HG02798 (cell line): ENCODE results near the gene ZFYVE28.
A peak's percentile ranks its signal among the peaks of the same experiment; 100 is the strongest.

Experiments
- ATAC-seq: cut with Tn5 transposase; IDR thresholded peaks from one replicate; pipeline ENCODE4 v1.9.1; 2021; ENCODE audit warnings: mild to moderate bottlenecking; ENCODE audit not compliant: unreplicated experiment, poor library complexity

ZFYVE28 gene

DNA sequence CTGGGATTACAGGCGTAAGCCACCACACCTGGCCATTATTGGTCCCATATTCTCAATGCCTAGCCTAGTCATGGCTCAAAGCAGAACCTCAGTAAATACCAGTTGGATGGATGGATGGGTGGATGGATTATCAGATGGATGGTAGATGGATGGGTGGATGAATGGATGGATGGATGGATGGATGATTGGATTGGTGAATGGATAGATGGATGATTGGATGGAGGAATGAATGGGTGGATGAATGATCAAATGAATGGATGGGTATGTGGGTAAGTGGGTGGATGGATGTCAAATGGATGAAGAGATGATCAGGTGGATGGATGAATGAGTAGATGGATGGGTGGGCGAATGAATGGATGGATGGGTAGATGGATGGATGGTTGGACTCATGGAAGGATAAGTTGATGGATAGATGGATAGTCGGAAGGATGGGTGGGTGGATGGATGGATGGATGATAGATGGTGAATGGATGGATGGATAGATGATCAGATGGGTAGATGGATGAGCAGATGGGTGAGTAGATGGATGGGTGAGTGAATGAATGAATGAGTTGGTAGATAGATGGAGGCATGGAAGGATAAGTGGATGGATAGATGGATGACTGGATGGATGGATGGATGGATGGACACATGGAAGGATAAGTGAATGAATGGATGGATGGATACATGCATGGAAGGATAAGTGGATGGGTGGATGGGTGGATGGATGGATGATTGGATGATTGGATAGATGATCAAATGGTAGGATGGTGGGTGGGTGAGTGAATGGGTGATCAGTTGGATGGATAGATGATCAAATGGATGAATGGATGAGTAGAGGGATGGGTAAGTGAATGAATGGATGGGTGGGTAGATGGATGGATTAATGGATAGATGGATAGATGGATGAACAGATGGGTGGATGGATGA is 28.5 kb upstream of the ZFYVE28 start:
- ATAC-seq, result no peak

- no peak for ATAC-seq
These were observed 27.1 kb upstream of the ZFYVE28 start for GRCh38 chr4:2445571-2445970.

GRCh38 chr4:2445130-2445529 is 26.7 kb upstream of the ZFYVE28 start:
- ATAC-seq, result no peak

GRCh38 chr4:2443956-2444740 is 25.7 kb upstream of the ZFYVE28 start:
- no peak for ATAC-seq

- no peak for ATAC-seq
These were observed 24.8 kb upstream of the ZFYVE28 start for GRCh38 chr4:2443061-2443730.

DNA sequence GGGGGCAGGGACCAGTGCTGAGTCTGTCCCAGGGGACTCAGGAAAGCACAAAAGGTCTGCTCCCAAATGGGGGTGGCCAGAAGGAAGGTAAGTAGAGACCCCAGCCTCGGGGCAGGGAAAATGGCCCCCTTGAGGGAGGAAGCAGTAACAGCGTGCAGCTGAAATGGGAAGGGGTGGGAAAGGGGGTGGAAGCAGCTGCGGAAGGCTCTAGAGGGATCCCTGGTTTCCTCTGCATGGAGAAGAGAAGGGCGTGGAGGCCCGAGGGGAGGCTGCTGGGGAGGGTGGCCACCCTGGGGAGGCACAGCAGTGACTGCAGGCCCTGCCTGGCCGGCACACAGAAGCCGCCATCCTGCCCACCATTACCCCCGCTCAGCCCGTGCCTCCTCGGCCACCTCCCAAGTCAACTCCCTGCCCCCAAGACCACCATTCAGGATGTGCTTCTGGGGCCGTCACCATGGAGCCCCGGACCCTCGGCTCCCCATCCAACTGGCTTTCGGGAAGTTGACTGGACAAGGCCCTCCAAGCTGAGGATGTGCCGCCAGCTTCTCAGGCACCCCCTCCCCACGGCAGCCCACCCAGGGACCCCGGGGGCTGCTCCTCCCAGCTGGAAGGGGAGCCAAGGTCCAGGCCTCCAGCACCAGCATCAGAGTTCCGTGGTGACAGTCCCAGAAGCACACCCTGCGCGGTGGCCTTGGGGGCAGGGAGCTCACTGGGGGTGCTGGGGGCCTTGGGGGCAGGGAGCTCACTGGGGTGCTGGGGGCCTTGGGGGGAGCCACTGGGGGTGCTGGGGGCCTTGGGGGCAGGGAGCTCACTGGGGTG is 23.9 kb upstream of the ZFYVE28 start:
- ATAC-seq, result no peak

DNA sequence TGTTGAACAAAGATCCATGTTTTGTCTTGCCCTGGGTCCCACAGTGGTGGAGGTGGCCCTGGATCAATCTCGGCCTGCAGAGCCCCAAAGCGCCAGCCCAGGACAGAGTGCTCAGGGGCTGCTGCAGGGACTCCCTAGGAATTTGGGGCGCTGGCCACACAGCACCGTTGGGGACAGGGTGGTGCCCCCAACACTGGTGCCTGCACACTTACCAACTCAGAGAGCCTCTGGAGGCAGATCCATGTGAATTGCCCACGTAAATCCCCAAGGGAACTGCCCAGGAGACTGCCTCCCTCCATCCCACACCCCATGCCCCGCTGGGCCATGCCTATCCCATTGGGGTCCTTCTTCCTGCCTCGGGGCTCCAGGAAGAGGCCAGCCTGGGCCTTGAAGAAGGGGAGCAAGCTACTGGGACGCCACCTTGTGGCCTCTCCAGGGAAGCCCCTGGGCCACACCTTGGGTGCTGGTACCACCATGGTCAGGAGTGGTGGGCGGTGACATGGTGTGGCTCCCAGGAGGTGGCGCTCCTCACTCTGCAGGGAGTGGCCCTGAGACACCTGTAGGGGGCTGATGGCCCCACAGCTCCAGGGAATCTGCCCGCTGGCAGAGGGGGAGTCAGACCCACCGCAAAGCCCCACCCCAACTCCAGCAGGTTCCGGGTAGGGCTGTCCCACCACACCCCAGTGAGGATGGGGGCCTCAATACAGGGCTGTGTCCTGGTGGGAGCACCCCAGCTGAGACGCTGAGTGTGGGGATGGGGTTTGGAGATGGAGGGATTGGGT is 23.1 kb upstream of the ZFYVE28 start:
- ATAC-seq, result peak; percentile 85

DNA sequence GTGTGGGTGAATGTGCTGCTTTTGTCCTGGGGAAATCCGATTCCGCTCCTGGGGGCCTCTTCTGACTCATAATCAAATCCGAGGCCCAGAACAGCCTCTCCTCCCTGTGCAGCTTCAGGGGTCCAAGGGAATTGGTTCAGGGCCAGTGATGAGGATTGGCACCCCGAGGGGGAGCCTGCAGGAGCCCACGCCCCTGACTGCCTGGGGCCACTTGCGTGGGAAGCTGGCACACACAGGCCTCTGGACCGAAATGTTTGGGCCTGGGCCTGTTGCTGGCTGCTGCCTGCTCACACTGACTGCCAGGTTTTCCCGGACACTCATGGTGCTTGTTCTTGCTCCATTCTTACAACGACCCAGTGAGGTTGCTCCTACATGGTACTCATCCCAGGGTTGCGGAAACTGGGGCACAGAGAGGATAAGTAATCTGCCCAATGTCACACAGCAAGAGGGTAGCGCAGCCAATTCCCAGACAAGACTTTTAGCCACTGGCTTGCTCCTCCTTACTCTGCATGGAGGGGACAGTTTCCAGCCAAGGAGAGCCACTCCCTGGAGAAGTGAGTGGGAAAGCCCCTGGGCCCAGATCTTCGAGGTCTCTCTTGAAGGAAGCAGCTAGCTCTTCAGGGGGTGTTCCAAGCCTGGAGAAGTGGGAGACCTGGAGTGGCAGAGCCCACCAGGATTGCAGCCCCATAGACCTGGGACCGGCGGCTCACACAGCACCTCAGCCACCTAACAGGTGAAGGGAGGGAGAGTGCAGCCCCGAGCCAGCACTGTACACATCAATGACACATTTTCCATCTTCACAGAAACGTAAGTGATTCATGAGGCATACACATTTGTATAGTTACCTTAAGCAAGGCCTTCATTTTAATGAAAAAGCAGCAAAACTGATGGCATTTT is 20.6 kb upstream of the ZFYVE28 start:
- no peak for ATAC-seq

GRCh38 chr4:2437475-2438215 is 19.2 kb upstream of the ZFYVE28 start:
- ATAC-seq, result no peak

GRCh38 chr4:2436761-2437474 is 18.5 kb upstream of the ZFYVE28 start:
- ATAC-seq, result no peak

DNA sequence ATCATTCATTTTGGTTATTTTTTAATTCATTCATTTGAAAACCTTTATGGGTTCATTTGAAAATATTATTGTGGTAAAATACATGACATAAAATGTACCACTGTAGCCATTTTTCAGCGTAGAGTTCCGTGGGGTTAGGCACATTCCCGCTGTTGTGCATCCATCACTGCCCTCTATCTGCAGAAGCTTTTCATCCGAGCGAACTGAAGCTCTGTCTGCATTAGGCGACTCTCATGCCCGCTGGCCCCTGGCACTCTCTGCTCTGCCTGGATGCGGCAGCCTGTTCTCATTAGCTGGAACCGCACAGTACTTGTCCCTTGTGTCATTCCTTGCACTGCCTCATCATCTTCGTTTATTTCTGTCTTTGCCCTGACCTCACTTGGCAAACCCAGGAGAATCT is 17.9 kb upstream of the ZFYVE28 start:
- no peak for ATAC-seq

GRCh38 chr4:2434420-2434819 is 16.0 kb upstream of the ZFYVE28 start:
- no peak for ATAC-seq

GRCh38 chr4:2433609-2434350 is 15.3 kb upstream of the ZFYVE28 start:
- ATAC-seq, result no peak

DNA sequence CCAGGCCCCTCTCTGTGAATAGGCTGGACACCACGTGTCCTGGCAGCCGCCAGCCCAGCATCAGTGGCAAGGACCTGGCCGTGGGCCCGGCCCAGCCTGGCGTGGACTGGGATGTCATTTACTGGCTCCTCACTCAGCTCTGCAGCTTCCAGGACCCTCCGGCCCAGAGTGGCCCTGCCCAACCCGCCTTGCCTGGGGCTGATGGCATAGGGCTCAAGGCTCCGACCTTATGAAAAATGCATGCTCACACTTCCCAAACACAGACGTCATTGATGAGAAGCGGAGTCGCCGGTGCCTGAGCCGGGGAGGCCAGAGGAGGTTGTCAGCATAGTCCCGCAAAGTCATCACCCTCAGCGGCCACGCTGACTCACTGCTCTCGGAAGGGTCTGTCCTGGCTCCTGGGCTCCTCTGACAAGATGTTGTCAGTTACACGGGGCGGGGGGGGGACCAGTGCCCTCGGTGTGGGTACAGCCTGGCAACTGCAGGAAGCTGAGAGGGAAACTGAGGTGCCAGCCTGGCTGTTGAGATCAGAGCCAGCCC is 14.6 kb upstream of the ZFYVE28 start:
- ATAC-seq, result no peak

- ATAC-seq, result no peak
These were observed 13.6 kb upstream of the ZFYVE28 start for GRCh38 chr4:2432004-2432403.
